IMR-90 (cell line): Measurements from ENCODE around the gene ARID5A. TPM values are rescaled to one million over a fixed set of nuclear protein-coding genes. Genes with fewer than 3 reads are reported as not detected.

Source experiments
- ATAC-seq: fragments of 200-7000 bp; cut with Tn5 transposase; 2 replicates; pipeline ENCODE4 v1.9.1; 2020; ENCODE audit warnings: low read depth, mild to moderate bottlenecking, moderate library complexity
- BruUV-seq: library from RNA; stranded (reverse); fragments of 400-500 nt; replicated peaks from 2 replicates; lab custom pipeline; 2021; lab: Mats Ljungman, UMichigan
- CTCF ChIA-PET: fragments of 300-600 bp; formaldehyde crosslinking; extraction: SDS; loops from one replicate; lab custom pipeline; 2021; ENCODE audit warnings: antibody characterized with exemption; lab: Yijun Ruan, JAX
- POLR2A ChIA-PET: fragments of 300-600 bp; sonication (Branson Sonifier 250); formaldehyde crosslinking; loops from one replicate; lab custom pipeline; 2022; ENCODE audit warnings: antibody characterized with exemption; ENCODE audit not compliant: unreplicated experiment; lab: Charles Lee
- DNase-seq: peaks from one replicate; pipeline ENCODE4 v3.0.0; 2013
- H2AFZ ChIP-seq: replicated peaks from 2 replicates; pipeline ENCODE3; 2013; ENCODE audit warnings: low read length, mild to moderate bottlenecking; ENCODE audit not compliant: poor library complexity
- H2AK5ac ChIP-seq: 2 replicates; pipeline ENCODE4 v1.6.1; 2013; ENCODE audit warnings: low read depth, low read length, inconsistent platforms
- H2AK9ac ChIP-seq: replicated peaks from 2 replicates; pipeline ENCODE3; 2013; ENCODE audit warnings: mild to moderate bottlenecking, low read depth, low read length, moderate library complexity; ENCODE audit not compliant: poor library complexity
- H2BK120ac ChIP-seq: 2 replicates; pipeline ENCODE4 v1.6.1; 2013; ENCODE audit warnings: low read depth, low read length, inconsistent platforms
- H2BK15ac ChIP-seq: 3 replicates; pipeline ENCODE4 v1.6.1; 2013; ENCODE audit warnings: low read depth, low read length, inconsistent platforms
- H2BK20ac ChIP-seq: 2 replicates; pipeline ENCODE4 v1.6.1; 2013; ENCODE audit warnings: low read depth, mild to moderate bottlenecking, inconsistent platforms, low read length, moderate library complexity
- H2BK5ac ChIP-seq: 2 replicates; pipeline ENCODE4 v1.6.1; 2013; ENCODE audit warnings: mild to moderate bottlenecking, low read depth, low read length, inconsistent platforms; ENCODE audit not compliant: poor library complexity, severe bottlenecking
- H3K14ac ChIP-seq: replicated peaks from 2 replicates; pipeline ENCODE4 v1.6.1; 2013; ENCODE audit warnings: low read depth, low read length, inconsistent platforms
- H3K18ac ChIP-seq: 2 replicates; pipeline ENCODE4 v1.6.1; 2013; ENCODE audit warnings: low read depth, low read length, control low read depth
- H3K23ac ChIP-seq: 2 replicates; pipeline ENCODE4 v1.6.1; 2013; ENCODE audit warnings: low read depth, low read length, inconsistent platforms
- H3K27ac ChIP-seq: 2 replicates; pipeline ENCODE4 v1.5.1; 2013; ENCODE audit warnings: mild to moderate bottlenecking, control low read depth, low read length; ENCODE audit not compliant: insufficient read depth
- H3K27me3 ChIP-seq: 2 replicates; pipeline ENCODE4 v1.6.1; 2013; ENCODE audit warnings: low read length; ENCODE audit not compliant: control insufficient read depth, insufficient read depth
- H3K36me3 ChIP-seq: 2 replicates; pipeline ENCODE4 v1.6.1; 2013; ENCODE audit warnings: low read length, mixed read lengths; ENCODE audit not compliant: control insufficient read depth, insufficient read depth
- H3K4ac ChIP-seq: 2 replicates; pipeline ENCODE4 v1.6.1; 2013; ENCODE audit warnings: low read depth, low read length, inconsistent platforms
- H3K4me1 ChIP-seq: 2 replicates; pipeline ENCODE4 v1.6.1; 2013; ENCODE audit warnings: low read length, mixed read lengths; ENCODE audit not compliant: control insufficient read depth, insufficient read depth
- H3K4me2 ChIP-seq: 2 replicates; pipeline ENCODE4 v1.6.1; 2013; ENCODE audit warnings: low read depth, mild to moderate bottlenecking, control low read depth, low read length, moderate library complexity
- H3K4me3 ChIP-seq: 2 replicates; pipeline ENCODE4 v1.5.1; 2013; ENCODE audit warnings: low read depth, mild to moderate bottlenecking, control low read depth, low read length, moderate library complexity; ENCODE audit not compliant: insufficient read depth
- H3K56ac ChIP-seq: 2 replicates; pipeline ENCODE4 v1.6.1; 2013; ENCODE audit warnings: low read length, inconsistent platforms; ENCODE audit not compliant: insufficient read depth; ENCODE audit errors: extremely low read depth
- H3K79me1 ChIP-seq, 2 experiments: 2 replicates each; pipeline ENCODE4 v1.6.1; 2013; ENCODE audit warnings: low read length in 2 of 2, inconsistent platforms in 1 of 2, low read depth in 1 of 2
- H3K9ac ChIP-seq: 2 replicates; pipeline ENCODE4 v1.6.1; 2013; ENCODE audit warnings: low read depth, low read length, control low read depth
- H3K9me1 ChIP-seq: 2 replicates; pipeline ENCODE4 v1.6.1; 2013; ENCODE audit warnings: low read length, inconsistent platforms; ENCODE audit not compliant: insufficient read depth
- H3K9me3 ChIP-seq: 2 replicates; pipeline ENCODE4 v1.6.1; 2013; ENCODE audit warnings: low read length; ENCODE audit not compliant: control insufficient read depth, insufficient read depth
- H4K20me1 ChIP-seq: 2 replicates; pipeline ENCODE4 v1.6.1; 2013; ENCODE audit warnings: low read length, inconsistent platforms; ENCODE audit not compliant: insufficient read depth
- H4K5ac ChIP-seq: 2 replicates; pipeline ENCODE4 v1.6.1; 2013; ENCODE audit warnings: mild to moderate bottlenecking, low read depth, low read length, control low read depth
- H4K8ac ChIP-seq, 2 experiments: 2 replicates each; pipeline ENCODE4 v1.6.1; 2013; ENCODE audit warnings: low read depth in 2 of 2, low read length in 2 of 2, control low read depth in 1 of 2, inconsistent platforms in 1 of 2
- H4K91ac ChIP-seq: 2 replicates; pipeline ENCODE4 v1.6.1; 2013; ENCODE audit warnings: low read depth, low read length, inconsistent platforms; ENCODE audit not compliant: insufficient read depth
- BHLHE40 ChIP-seq: fragments of 150-350 bp; IDR thresholded peaks from 2 replicates; pipeline ENCODE4 v1.6.1; 2016; ENCODE audit warnings: mild to moderate bottlenecking, low read depth, low read length
- CEBPB ChIP-seq: IDR thresholded peaks from 2 replicates; pipeline ENCODE4 v1.6.1; 2012; ENCODE audit warnings: low read depth, low read length, improper control_type of control experiment
- CHD1 ChIP-seq: IDR thresholded peaks from 2 replicates; pipeline ENCODE4 v1.6.1; 2012; ENCODE audit warnings: low read depth, low read length, improper control_type of control experiment
- FOS ChIP-seq: fragments of 150-350 bp; IDR thresholded peaks from 2 replicates; pipeline ENCODE4 v1.6.1; 2016; ENCODE audit warnings: low read depth, low read length
- MAFK ChIP-seq: IDR thresholded peaks from 2 replicates; pipeline ENCODE4 v1.6.1; 2012; ENCODE audit warnings: low read depth, low read length, improper control_type of control experiment
- MAZ ChIP-seq: IDR thresholded peaks from 2 replicates; pipeline ENCODE4 v1.6.1; 2012; ENCODE audit warnings: low read depth, mild to moderate bottlenecking, low read length, improper control_type of control experiment, moderate library complexity, borderline replicate concordance
- MXI1 ChIP-seq: IDR thresholded peaks from 2 replicates; pipeline ENCODE4 v1.6.1; 2012; ENCODE audit warnings: low read depth, mild to moderate bottlenecking, low read length, moderate library complexity, borderline replicate concordance
- NFE2L2 ChIP-seq: fragments of 150-350 bp; IDR thresholded peaks from 2 replicates; pipeline ENCODE4 v1.6.1; 2016; ENCODE audit warnings: low read depth, mild to moderate bottlenecking, low read length
- POLR2A ChIP-seq: IDR thresholded peaks from 2 replicates; pipeline ENCODE4 v1.6.1; 2012; ENCODE audit warnings: mild to moderate bottlenecking, low read depth, low read length
- RAD21 ChIP-seq: IDR thresholded peaks from 2 replicates; pipeline ENCODE4 v1.6.1; 2012; ENCODE audit warnings: low read length, improper control_type of control experiment
- RCOR1 ChIP-seq: IDR thresholded peaks from 2 replicates; pipeline ENCODE4 v1.6.1; 2012; ENCODE audit warnings: mild to moderate bottlenecking, low read length, improper control_type of control experiment; ENCODE audit not compliant: insufficient replicate concordance
- RFX5 ChIP-seq: IDR thresholded peaks from 2 replicates; pipeline ENCODE4 v1.8.0; 2012; ENCODE audit warnings: low read depth, mild to moderate bottlenecking, low read length, moderate library complexity
- SMC3 ChIP-seq: fragments of 150-350 bp; IDR thresholded peaks from 2 replicates; pipeline ENCODE4 v1.6.1; 2016; ENCODE audit warnings: low read depth, mild to moderate bottlenecking, antibody characterized with exemption, low read length, moderate library complexity
- USF2 ChIP-seq: fragments of 150-350 bp; IDR thresholded peaks from 2 replicates; pipeline ENCODE4 v1.6.1; 2017; ENCODE audit warnings: mild to moderate bottlenecking, antibody characterized with exemption, low read length, low read depth
- WGBS, 2 experiments: methylation state at CpG; one replicate each; pipeline versions ENCODE4 v1.1.5 to v1.1.7; 2013; ENCODE audit warnings: missing lambda C conversion rate in 2 of 2; ENCODE audit not compliant: insufficient read length in 1 of 2; ENCODE audit errors: extremely low coverage in 2 of 2; 5-methylcytosine and 5-hydroxymethylcytosine counted together
- dilution Hi-C: fragments of 300-500 bp; cut with HindIII; formaldehyde crosslinking; loops from one replicate; pipeline ENCODE4 v1.14.3; 2018; ENCODE audit warnings: low sequenced_read_pairs; ENCODE audit not compliant: unreplicated experiment
- in situ Hi-C: fragments of 300-500 bp; cut with MboI; formaldehyde crosslinking; loops from 3 replicates; pipeline ENCODE4 v1.14.3; 2019; ENCODE audit warnings: low sequenced_read_pairs, inconsistent platforms, mixed read lengths
- intact Hi-C: fragments of 100-400 bp; cut with micrococcal nuclease; formaldehyde crosslinking; loops from 2 replicates; pipeline ENCODE4 v1.10.0; 2022
- polyA plus RNA-seq, 3 experiments: library from polyadenylated mRNA; depleted of rRNA; stranded (reverse); fragments of >200 nt; gene quantifications; 2 replicates each; pipeline ENCODE4 v1.2.3, GENCODE V29; 2012; ENCODE audit warnings: low replicate concordance in 1 of 3
- total RNA-seq: library from RNA; depleted of rRNA; stranded (reverse); fragments of >200 nt; gene quantifications from 2 replicates; pipeline ENCODE4 v1.2.3, GENCODE V29; 2012
- TF ChIP-seq, protein P1 (sequence below): fragments of 150-350 bp; IDR thresholded peaks from 2 replicates; pipeline ENCODE4 v1.6.1; 2016; ENCODE audit warnings: low read depth, mild to moderate bottlenecking, low read length, moderate library complexity, borderline replicate concordance
- TF ChIP-seq, protein P2 (sequence below): conservative IDR thresholded peaks from 2 replicates; pipeline ENCODE4 v1.5.1; 2012; ENCODE audit warnings: mild to moderate bottlenecking, low read depth, low read length, improper control_type of control experiment

ARID5A gene
- total and polyA plus RNA-seq, 2 of the 4 experiments (the other 2 are of a cell fraction), result 2.3 to 6.7 TPM

DNA sequence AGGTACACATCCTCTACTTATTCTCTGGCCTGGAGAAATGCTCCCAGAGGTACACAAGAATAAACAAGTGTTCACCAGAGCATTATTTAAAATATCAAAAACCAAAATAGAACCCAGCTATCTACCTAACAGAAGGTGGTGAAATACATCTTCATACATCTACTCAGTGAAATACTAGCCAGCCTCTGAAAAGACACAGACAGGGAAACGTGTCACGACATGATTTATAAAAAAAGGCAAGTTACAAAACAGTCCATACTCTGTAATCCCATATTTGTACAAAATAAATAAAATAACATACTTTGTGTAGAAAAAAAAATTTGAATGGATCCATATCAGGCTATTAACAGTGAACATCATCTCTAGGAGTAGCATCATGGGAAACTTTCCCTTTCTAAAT lies 63.4 kb downstream of the ARID5A start:
- peaks cover 61% of the 10 kb centered on the region for H3K36me3 ChIP-seq
- no peak overlapping the region for H3K56ac ChIP-seq
- BruUV-seq, result no TSS peak
- H3K27ac ChIP-seq, result no peak overlapping the region
- no peak overlapping the region for H3K9ac ChIP-seq
- no CpG with 5 or more reads among the region's 2 CpGs for WGBS, 2 experiments
- intact Hi-C loops, result no loop called here
- H3K4me2 ChIP-seq, result no peak overlapping the region
- no peak overlapping the region for H3K14ac ChIP-seq
- H3K9me3 ChIP-seq, result no peaks in the 10 kb centered on the region
- H2BK15ac ChIP-seq, result no peak overlapping the region
- no peak overlapping the region for H4K5ac ChIP-seq
- no peak overlapping the region for H2AK5ac ChIP-seq
- in situ Hi-C loops, result loop anchor here (25.0 kb wide), 1 partner anchor 362 kb away; no protein-coding TSS in a partner anchor
- no peak for DNase-seq
- H2BK5ac ChIP-seq, result no peak overlapping the region
- H3K79me1 ChIP-seq, result peaks cover 4 to 13% of the 10 kb centered on the region in 2 experiments; a peak in 2 of 4 replicates
- TF ChIP-seq CEBPB (no peak), FOS (no peak), MAFK (no peak), RCOR1 (no peak), MXI1 (no peak), SMC3 (no peak), POLR2A (no peak), RFX5 (no peak), CHD1 (no peak), NFE2L2 (no peak), RAD21 (no peak), BHLHE40 (no peak), MAZ (no peak), USF2 (no peak)
- TF ChIP-seq, protein P1, sequence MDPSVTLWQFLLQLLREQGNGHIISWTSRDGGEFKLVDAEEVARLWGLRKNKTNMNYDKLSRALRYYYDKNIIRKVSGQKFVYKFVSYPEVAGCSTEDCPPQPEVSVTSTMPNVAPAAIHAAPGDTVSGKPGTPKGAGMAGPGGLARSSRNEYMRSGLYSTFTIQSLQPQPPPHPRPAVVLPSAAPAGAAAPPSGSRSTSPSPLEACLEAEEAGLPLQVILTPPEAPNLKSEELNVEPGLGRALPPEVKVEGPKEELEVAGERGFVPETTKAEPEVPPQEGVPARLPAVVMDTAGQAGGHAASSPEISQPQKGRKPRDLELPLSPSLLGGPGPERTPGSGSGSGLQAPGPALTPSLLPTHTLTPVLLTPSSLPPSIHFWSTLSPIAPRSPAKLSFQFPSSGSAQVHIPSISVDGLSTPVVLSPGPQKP, result no peak
- TF ChIP-seq, protein P2, sequence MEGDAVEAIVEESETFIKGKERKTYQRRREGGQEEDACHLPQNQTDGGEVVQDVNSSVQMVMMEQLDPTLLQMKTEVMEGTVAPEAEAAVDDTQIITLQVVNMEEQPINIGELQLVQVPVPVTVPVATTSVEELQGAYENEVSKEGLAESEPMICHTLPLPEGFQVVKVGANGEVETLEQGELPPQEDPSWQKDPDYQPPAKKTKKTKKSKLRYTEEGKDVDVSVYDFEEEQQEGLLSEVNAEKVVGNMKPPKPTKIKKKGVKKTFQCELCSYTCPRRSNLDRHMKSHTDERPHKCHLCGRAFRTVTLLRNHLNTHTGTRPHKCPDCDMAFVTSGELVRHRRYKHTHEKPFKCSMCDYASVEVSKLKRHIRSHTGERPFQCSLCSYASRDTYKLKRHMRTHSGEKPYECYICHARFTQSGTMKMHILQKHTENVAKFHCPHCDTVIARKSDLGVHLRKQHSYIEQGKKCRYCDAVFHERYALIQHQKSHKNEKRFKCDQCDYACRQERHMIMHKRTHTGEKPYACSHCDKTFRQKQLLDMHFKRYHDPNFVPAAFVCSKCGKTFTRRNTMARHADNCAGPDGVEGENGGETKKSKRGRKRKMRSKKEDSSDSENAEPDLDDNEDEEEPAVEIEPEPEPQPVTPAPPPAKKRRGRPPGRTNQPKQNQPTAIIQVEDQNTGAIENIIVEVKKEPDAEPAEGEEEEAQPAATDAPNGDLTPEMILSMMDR, result no peak
- H3K18ac ChIP-seq, result no peak overlapping the region
- no peak overlapping the region for H3K4me3 ChIP-seq
- no peak overlapping the region for H3K4ac ChIP-seq
- dilution Hi-C loops, result no loop called here
- H2AFZ ChIP-seq, result no peak overlapping the region
- no peak overlapping the region for H4K91ac ChIP-seq
- CTCF ChIA-PET, result no interaction called here
- H2BK20ac ChIP-seq, result no peak overlapping the region
- POLR2A ChIA-PET, result no interaction called here
- no peak overlapping the region for H2BK120ac ChIP-seq
- no peaks in the 10 kb centered on the region for H3K27me3 ChIP-seq
- no peak overlapping the region for H3K23ac ChIP-seq
- no peaks in the 10 kb centered on the region for H3K4me1 ChIP-seq
- no peak overlapping the region for H2AK9ac ChIP-seq
- no peak for ATAC-seq
- no peaks in the 10 kb centered on the region; the same call in 1 of the 2 replicates for H3K9me1 ChIP-seq
- H4K8ac ChIP-seq, result no peak overlapping the region
- H4K20me1 ChIP-seq, result peaks cover 4% of the 10 kb centered on the region
